NCI-H82 (cell line): ENCODE data around the gene PRSS1.
"Not testable (repeated sequence)": the region's sequence is repeated elsewhere in the genome, so short reads cannot be mapped to it uniquely, and the experiment has no call there.

Experiments used
- DNase-seq: peaks from one replicate; lab custom pipeline; 2025; lab: John Stamatoyannopoulos, UW

The PRSS1 gene

DNA sequence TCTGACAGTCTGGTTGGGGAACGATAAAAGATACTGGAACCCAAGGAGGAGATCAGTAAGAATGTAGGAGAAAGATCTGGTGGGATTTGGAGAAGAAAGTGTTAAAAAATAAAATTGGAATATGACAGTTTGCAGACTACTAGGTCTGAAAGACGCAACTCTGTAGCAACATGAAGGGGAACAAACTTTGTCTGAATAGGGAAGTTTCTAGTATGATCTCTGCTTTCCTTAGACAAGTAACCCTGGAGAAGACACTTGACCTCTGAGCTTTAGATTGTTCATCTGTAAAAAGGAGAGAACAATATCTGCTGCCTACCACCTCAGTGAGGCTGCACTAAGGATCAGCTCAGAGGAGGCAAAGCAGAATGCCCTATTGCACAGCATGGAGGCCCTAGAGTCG lies 3.0 kb upstream of the PRSS1 start:
- no peak for DNase-seq

DNA sequence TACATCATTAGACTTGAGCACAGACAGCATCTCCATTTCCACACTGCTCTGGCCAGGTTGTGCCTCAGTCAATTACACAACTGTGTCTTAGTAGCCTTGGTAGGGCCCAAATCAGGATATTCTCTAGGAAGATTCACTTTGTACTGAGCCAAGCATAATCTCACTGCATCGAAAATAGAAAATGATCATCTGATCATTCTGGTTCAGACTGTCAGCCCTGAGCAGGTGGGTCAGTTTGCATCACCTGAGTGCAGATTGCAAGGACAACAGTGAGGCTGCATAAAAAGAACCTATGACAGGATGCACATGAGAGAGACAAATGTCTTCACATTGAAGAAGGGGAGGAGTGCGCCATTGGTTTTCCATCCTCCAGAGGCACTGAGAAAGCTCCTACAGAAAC lies 862 bp upstream of the PRSS1 start:
- not testable (repeated sequence) for DNase-seq

DNA sequence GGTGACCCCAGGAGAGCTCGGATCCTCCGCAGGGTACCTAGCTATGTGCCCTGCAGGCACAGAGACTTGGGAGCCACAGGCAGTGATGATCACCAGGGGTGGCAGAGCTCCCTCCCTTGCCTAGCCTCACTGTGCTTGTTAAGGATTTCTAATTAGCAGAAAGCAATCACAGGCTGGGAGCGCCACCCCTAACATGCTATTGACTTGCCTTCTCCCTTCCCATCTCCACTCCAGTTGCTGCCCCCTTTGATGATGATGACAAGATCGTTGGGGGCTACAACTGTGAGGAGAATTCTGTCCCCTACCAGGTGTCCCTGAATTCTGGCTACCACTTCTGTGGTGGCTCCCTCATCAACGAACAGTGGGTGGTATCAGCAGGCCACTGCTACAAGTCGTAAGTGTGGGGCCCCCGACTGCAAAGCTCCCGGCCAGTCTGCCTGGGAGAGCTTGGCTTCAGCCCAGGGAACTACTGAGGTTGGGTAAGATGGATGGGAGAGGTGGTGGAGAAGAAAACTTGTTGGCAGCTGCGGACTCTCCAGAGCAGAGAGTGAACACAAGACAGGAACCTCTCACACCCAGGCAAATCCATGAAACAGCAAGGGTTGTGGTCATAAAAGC lies 1.2 kb downstream of the PRSS1 start:
- no peak for DNase-seq

DNA sequence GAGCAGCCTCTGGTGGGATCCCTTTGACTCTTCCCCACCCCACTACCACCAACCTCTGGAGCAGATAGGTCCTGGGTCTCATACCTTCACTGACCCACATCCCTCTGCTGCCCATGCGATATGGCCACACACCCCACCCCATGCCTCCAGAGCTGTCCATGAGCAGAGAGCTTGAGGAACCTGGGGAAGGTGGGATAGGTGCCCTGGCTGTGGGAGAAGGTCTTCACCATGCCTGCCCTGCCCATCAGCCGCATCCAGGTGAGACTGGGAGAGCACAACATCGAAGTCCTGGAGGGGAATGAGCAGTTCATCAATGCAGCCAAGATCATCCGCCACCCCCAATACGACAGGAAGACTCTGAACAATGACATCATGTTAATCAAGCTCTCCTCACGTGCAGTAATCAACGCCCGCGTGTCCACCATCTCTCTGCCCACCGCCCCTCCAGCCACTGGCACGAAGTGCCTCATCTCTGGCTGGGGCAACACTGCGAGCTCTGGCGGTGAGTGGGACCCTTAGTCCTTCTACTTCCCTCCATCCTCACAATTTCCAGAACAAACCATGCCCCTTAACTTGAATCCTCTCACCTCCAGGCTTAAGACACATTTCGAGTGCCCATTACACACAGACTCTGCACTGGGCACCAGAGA lies 2.4 kb downstream of the PRSS1 start:
- not testable (repeated sequence) for DNase-seq

DNA sequence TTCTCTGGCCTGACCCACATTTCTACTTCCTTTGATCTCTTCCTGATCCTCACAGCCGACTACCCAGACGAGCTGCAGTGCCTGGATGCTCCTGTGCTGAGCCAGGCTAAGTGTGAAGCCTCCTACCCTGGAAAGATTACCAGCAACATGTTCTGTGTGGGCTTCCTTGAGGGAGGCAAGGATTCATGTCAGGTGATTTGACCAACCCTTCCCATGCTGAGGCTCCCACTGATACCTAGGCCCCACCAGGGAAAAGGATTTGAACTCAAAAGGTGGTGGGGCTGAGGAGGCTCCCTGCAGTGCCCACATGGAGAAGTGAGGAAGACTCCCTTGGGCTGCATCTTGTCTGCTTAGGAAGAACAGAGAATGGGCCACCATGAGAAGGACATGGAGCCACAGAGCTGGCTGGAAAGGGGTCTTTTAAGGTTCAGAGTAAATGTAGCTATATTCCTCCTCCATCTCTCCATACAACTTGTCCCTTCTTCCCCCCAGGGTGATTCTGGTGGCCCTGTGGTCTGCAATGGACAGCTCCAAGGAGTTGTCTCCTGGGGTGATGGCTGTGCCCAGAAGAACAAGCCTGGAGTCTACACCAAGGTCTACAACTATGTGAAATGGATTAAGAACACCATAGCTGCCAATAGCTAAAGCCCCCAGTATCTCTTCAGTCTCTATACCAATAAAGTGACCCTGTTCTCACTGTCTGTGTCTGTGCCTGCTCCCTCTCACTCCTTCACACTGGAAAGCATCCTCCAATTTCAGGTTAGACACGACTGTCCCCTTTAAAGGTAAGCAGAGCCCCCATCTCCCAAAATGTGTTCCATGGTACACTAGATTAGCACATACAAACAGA lies 3.3 kb downstream of the PRSS1 start:
- no peak for DNase-seq

DNA sequence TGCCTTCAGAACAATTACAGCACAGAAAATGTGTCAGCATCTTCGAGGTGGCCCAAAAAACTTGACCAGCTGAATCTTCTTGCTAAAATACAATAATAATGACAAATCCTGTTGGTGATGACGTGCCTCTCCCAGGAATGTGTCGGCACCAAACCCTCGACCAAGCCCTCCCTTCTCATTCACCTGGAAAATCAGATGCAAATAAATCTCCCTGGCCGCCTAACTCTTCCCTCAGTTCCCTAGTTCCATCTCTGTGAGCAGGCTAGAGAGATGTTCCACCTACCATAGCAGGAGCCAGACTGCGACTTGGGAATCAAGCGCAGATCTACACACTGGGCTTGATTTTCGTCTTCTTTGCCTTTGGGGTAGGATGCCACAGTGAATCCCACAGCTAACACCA lies 4.1 kb downstream of the PRSS1 start:
- DNase-seq, result no peak

DNA sequence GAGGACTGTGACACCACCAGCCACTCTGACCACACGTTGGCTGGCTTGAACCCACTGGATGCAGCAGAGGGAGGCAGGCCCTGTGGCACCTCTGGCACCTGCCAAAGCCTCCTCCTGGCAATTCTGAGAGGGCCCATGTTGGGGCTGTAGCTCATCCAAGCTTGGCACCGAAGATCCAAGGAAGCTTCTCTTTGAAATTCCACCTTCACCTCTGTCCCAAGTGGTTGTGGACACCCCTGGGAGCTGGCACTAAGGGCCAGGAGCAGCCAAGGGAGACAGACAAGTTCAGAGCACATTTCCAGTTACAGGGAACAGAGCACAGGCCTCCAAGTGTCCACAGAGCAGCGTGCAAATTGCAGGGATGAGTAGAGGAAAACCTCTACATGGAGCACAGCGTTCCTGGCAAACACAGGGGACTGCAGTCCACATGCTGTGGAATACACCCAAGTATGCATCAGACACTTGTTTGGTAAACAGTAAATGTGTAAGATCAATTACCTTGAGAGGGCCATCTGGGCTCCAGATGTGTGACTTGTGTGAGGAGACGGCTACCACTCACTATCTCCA lies 4.7 kb downstream of the PRSS1 start:
- DNase-seq, result peak; percentile 35

DNA sequence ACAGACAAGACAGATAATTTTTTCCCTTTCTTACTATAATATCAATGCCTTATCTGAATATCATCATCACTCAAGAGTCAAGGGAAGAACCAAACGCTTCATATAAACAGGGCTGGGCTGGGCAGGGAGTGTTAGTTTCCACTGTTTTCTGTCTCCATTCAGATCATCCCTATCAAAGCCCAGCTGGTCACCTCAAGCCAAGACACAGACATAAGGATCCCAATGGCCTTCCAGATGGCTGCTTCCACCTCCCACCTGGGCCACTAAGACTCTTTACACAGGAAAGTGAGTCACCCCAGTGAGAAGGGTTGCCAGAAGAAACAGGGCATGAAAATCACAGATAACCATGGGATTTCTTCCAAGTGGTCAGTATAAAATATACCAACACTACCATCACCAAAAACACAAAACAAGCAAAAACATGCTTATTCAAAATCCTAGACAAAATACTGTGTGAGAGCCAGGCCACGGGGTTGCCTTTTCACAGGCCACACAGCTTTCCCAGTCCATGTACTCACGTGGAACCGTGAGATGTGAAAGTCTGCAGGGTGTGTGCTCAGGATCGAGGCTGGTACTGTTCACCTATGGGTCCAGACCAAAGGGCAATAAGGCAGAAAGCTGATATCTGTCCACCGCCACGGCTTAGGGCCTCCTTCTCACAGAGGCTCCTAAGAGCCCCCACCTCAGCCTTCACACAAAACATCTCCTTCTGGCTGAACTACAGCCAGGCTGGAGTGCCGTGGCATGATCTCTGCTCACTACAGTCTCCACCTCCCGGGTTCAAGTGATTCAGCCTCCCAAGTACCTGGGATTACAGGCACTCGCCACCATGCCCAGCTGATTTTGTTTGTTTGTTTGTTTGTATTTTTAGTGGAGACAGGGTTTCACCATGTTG lies 5.7 kb downstream of the PRSS1 start:
- DNase-seq, result peak; percentile 36

DNA sequence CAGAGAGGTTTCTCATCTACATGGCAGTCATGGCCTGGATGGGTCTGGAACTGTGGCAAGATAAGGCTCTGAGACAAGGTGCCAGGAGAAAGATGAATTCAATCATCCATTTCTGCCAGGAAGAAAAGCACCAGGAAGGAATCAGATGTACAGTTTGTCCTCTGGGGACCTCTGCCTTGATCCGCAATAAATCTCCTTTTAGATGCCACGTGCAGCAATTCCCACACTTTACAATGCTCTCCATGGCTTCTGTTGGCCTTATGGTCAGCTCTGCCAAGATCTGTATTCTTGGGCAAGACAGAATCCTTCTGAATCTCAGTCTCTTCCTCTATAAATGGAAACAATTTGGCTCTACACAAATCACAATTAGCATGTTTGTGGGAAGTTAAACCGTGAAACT lies 9.0 kb downstream of the PRSS1 start:
- peak; percentile 22 for DNase-seq

DNA sequence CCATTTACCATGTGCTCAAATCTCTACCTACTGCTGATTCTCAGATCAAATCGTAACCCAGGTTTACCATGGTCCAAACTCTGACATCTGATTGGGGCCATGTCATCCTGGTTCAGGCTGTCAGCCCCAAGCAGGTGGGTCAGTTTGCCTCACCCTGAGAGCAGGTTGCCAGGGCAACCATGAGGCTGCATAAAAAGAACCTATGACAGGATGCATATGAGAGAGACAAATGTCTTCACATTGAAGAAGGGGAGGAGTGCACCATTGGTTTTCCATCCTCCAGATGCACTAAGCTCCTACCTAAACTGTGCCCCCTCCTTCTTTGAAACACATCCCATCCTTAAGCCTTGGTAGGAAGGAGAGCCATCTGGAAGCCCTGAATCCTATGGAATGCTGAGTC lies 10.2 kb downstream of the PRSS1 start:
- DNase-seq, result peak; percentile 17

DNA sequence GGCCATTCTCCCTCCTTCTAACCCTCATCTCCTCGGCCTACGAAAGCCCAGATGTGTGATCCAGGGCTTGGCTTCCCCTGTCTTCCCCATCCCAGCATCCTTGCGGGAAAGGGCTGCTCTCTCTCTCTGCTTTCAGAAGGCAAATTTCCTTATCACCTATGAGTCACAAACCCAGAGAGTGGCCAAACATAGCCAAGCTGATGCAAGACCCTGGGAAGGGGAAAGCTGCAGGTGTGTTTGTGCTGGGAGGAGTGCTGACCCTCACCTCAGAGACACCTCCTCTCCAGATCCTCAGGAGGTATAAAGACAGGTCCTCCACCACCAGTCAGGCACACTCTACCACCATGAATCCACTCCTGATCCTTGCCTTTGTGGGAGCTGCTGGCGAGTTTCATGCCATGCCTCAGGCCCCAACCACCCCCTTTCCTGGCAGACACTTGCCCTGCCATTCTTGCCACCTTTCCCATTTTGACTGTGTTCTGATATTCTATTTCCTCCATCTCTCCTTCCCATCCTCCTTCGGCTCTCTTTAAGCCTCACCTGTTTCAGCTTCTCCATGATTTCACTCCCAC lies 10.9 kb downstream of the PRSS1 start:
- no peak for DNase-seq

DNA sequence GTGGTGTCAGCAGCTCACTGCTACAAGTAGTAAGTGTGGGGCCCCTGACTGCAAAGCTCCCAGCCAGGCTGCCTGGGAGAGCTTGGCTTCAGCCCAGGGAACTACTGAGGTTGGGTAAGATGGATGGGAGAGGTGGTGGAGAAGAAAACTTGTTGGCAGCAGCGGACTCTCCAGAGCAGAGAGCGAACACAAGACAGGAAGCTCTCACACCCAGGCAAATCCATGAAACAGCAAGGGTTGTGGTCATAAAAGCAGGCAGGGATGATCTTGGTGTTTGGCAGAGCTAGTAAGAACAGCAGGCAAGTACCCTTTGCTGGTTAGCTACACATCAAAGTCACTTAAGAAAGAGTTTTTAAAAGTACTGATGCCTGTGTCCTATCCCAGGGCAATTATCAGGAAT lies 12.3 kb downstream of the PRSS1 start:
- not testable (repeated sequence) for DNase-seq

DNA sequence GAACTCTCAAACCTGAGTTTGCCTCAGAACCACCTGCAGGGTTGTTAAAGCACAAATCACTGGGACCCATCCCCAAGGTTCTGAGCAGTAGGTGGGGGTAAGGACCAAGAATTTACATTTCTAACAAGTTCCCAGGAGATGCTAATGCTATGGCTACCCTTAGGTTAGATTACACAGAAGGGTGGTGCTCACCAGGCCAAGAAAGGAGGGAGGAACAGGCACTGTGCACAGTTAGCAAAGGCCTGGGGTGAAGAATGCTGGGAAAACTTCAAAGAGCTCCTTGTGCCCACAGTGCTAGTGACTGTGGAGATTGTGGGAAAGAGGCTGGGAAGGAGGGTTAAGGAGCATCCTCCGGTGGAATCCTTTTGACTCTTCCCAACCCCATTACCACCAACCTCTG lies 12.8 kb downstream of the PRSS1 start:
- DNase-seq, result no peak

DNA sequence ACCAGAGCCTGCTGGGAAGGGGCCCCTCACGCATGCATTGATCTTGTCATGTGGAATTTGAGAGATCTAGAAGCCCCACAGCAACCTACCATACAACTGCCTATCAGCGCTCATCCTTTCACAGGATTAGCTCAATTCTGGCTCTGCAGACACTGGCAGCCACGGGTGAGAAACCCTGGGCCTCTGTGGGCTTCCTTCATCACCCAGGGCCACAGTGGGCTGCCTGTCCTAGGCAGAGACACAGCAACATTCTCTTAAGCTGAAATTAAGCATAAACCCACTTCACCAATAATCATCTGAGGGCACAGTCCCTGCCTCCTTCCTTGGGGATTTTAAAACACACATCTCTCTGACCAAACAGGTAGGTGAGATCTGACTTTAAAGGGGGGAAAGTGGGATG lies 18.2 kb downstream of the PRSS1 start:
- no peak for DNase-seq

DNA sequence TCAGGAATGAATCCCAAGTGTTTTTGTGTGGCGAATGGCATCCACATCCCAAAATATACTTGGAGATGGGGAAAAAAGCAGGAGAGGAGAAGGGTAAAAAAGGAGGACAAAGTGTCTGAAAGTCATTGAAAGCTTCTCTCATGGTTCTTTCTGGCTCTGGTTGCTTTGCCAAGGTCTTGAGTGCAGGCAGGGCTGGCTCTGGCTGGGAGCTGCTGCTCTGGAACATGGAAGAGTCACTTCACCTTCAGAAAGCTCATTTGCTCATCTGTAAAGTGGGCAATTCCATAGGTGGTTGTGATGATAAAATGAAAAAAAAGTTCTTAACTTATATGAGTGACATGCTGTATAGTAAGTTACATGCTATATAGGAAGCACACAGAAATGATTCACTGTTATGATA lies 18.6 kb downstream of the PRSS1 start:
- no peak for DNase-seq

DNA sequence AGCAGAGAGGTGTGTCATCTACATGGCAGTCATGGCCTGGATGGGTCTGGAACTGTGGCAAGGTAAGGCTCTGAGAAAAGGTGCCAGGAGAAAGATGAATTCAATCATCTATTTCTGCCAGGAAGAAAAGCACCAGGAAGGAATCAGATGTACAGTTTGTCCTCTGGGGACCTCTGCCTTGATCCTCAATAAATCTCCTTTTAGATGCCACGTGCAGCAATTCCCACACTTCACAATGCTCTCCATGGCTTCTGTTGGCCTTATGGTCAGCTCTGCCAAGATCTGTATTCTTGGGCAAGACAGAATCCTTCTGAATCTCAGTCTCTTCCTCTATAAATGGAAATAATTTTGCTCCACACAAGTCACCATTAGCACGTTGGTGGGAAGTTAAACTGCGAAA lies 19.6 kb downstream of the PRSS1 start:
- not testable (repeated sequence) for DNase-seq

DNA sequence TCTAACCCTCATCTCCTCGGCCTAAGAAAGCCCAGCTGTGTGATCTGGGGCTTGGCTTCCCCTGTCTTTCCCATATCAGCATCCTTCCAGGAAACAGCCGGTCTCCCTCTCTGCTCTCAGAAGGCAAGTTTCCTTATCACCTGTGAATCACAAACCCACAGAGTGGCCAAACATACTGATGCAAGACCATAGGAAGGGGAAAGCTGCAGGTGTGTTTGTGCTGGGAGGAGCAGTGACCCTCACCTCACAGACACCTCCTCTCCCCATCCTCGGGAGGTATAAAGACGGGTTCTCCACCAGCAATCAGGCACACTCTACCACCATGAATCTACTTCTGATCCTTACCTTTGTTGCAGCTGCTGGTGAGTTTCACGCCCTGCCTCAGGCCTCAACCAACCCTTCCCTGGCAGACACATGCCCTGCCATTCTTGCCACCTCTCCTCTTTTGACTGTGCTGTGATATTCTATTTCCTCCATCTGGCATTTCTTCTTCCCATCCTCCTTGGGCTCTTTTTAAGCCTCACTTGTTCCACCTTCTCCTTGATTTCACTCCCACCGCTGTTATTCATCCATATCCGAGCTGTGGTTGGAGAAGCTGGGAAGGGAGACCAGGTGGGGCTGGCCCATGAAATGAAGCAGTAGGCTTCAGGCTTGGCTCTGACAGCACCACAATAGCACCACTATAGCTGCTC lies 21.5 kb downstream of the PRSS1 start, which contains the start of gene PRSS2:
TSS of gene PRSS2 (plus strand) at position 310 of the 692 bp plus-strand sequence. CDS start at position 323, 13 bp downstream.
- no peak for DNase-seq

DNA sequence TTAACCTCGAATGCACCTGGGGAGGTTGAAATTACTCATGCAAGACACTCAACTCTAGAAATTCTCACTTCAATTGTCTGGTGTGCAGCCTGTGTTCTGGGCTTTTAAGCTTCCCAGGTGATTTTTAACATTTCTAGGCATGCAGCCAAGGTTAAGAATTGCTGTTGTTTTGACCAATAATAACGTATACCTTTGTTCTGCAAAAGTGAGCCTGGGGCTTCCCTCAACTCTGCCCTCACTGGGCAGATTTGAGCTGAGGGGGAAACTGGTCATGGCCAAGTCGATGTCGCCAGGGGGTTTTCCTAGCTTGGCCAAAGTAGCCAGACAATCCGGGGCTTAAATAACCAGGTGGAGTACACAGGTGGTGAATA lies 22.1 kb downstream of the PRSS1 start:
- no peak for DNase-seq

DNA sequence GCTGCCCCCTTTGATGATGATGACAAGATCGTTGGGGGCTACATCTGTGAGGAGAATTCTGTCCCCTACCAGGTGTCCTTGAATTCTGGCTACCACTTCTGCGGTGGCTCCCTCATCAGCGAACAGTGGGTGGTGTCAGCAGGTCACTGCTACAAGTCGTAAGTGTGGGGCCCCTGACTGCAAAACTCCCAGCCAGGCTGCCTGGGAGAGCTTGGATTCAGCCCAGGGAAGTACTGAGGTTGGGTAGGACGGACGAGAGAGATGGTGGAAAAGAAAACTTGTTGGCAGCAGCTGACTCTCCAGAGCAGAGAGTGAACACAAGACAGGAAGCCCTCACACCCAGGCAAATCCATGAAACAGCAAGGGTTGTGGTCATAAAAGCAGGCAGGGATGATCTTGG lies 22.8 kb downstream of the PRSS1 start:
- DNase-seq, result no peak

DNA sequence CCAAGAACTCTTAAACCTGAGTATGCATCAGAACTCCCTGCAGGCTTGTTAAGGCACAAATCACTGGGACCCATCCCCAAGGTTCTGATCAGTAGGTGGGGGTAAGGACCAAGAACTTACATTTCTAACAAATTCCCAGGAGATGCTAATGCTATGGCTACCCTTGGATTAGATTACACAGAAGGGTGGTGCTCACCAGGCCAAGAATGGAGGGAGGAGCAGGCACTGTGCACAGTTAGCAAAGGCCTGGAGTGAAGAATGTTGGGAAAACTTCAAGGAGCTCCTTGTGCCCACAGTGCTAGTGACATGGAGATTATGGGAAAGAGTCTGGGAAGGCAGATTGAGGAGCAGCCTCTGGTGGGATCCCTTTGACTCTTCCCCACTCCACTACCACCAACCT lies 23.4 kb downstream of the PRSS1 start:
- no peak for DNase-seq

DNA sequence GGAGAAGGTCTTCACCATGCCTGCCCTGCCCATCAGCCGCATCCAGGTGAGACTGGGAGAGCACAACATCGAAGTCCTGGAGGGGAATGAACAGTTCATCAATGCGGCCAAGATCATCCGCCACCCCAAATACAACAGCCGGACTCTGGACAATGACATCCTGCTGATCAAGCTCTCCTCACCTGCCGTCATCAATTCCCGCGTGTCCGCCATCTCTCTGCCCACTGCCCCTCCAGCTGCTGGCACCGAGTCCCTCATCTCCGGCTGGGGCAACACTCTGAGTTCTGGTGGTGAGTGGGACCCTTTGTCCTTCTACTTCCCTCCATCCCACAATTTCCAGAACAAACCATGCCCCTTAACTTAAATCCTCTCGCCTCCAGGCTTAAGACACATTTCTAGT lies 24.0 kb downstream of the PRSS1 start:
- no peak for DNase-seq
